Epithelial cell of esophagus (primary cell): ENCODE measurements around the gene PDE6H.

Experiments
- DNase-seq: peaks from one replicate; pipeline ENCODE4 v3.0.0; 2010; ENCODE audit warnings: low read depth
- H3K4me3 ChIP-seq: 2 replicates; pipeline ENCODE4 v1.5.1; 2011; ENCODE audit warnings: mild to moderate bottlenecking, low read length, control low read depth
- CTCF ChIP-seq: IDR thresholded peaks from 2 replicates; pipeline ENCODE4 v1.5.1; 2011; ENCODE audit warnings: low read depth, mild to moderate bottlenecking, low read length, control low read depth, inconsistent platforms; ENCODE audit not compliant: insufficient read depth; ENCODE audit errors: missing control alignments

The PDE6H gene

GRCh38 chr12:14931791-14932560, 40.9 kb upstream of the PDE6H start:
- peak; percentile 80 for DNase-seq
- H3K4me3 ChIP-seq, result no peak overlapping the region
- no peak for TF ChIP-seq CTCF

- DNase-seq, result peak; percentile 7
- H3K4me3 ChIP-seq, result no peak overlapping the region
- TF ChIP-seq CTCF, result no peak
These were observed 38.3 kb upstream of the PDE6H start for GRCh38 chr12:14934511-14934910.

- no peak overlapping the region for H3K4me3 ChIP-seq
- TF ChIP-seq CTCF, result no peak
- no peak for DNase-seq
These were observed 37.8 kb upstream of the PDE6H start for GRCh38 chr12:14935031-14935430.

GRCh38 chr12:14936224-14936861, 36.5 kb upstream of the PDE6H start:
- DNase-seq, result peak; percentile 59
- TF ChIP-seq CTCF, result peak; percentile 23
- no peak overlapping the region for H3K4me3 ChIP-seq

GRCh38 chr12:14937014-14937413, 35.8 kb upstream of the PDE6H start:
- DNase-seq, result no peak
- TF ChIP-seq CTCF, result no peak
- no peak overlapping the region for H3K4me3 ChIP-seq

- TF ChIP-seq CTCF, result no peak
- DNase-seq, result no peak
- no peak overlapping the region for H3K4me3 ChIP-seq
These were observed 35.2 kb upstream of the PDE6H start for GRCh38 chr12:14937689-14938088.

- no peak within 1 kb of the TSS for H3K4me3 ChIP-seq
- DNase-seq, result no peak
- no peak for TF ChIP-seq CTCF
These were observed 34.5 kb upstream of the PDE6H start, which contains the start of gene ERP27 for GRCh38 chr12:14938301-14938700. TSS of gene ERP27 (minus strand) at chr12:14938537. CDS start at chr12:14938508, 29 bp downstream.
